HG02970 (cell line): ENCODE data around the gene SYAP1.
"Not testable (repeated sequence)": the region's sequence is repeated elsewhere in the genome, so short reads cannot be mapped to it uniquely, and the experiment has no call there.

ENCODE experiments used
- ATAC-seq: cut with Tn5 transposase; IDR thresholded peaks from one replicate; pipeline ENCODE4 v1.9.1; 2021; ENCODE audit warnings: mild to moderate bottlenecking, moderate library complexity, moderate number of reproducible peaks; ENCODE audit not compliant: unreplicated experiment, low FRiP score

The SYAP1 gene

GRCh38 chrX:16719334-16720084 is at the start of gene SYAP1:
Gene SYAP1, plus strand, starts transcription at chrX:16719612. Its CDS starts 113 bp downstream, at chrX:16719725.
- ATAC-seq: peak; percentile 97

- ATAC-seq: no peak
Measured at GRCh38 chrX:16671005-16671404, 48.4 kb upstream of the SYAP1 start.

- ATAC-seq: no peak
Measured at GRCh38 chrX:16678689-16679088, 40.7 kb upstream of the SYAP1 start.

GRCh38 chrX:16683007-16683664 is 36.3 kb upstream of the SYAP1 start:
- ATAC-seq: no peak

- ATAC-seq: no peak
Measured at GRCh38 chrX:16687514-16687913, 31.9 kb upstream of the SYAP1 start.

GRCh38 chrX:16695079-16695676 is 24.2 kb upstream of the SYAP1 start:
- ATAC-seq: peak; percentile 74

GRCh38 chrX:16696956-16697355 is 22.5 kb upstream of the SYAP1 start:
- ATAC-seq: no peak

- no peak for ATAC-seq
Measured at GRCh38 chrX:16699389-16699788, 20.0 kb upstream of the SYAP1 start.

- no peak for ATAC-seq
Measured at GRCh38 chrX:16700734-16701133, 18.7 kb upstream of the SYAP1 start.

GRCh38 chrX:16702700-16703599 is 16.5 kb upstream of the SYAP1 start:
- ATAC-seq: no peak

- no peak for ATAC-seq
Measured at GRCh38 chrX:16705370-16705769, 14.0 kb upstream of the SYAP1 start.

- ATAC-seq: no peak
Measured at GRCh38 chrX:16708016-16708415, 11.4 kb upstream of the SYAP1 start.

GRCh38 chrX:16711219-16711811 is 8.1 kb upstream of the SYAP1 start:
- no peak for ATAC-seq

GRCh38 chrX:16711893-16712547 is 7.4 kb upstream of the SYAP1 start:
- peak; percentile 30 for ATAC-seq

GRCh38 chrX:16712548-16713155 is 6.8 kb upstream of the SYAP1 start, which contains the start of gene CTPS2:
Gene CTPS2, minus strand, starts transcription at chrX:16712669. Its CDS starts 9,767 bp downstream, at chrX:16702902.
- peak; percentile 55 for ATAC-seq

GRCh38 chrX:16714504-16714903 is 4.9 kb upstream of the SYAP1 start:
- no peak for ATAC-seq

GRCh38 chrX:16715638-16716037 is 3.8 kb upstream of the SYAP1 start:
- ATAC-seq: not testable (repeated sequence)

GRCh38 chrX:16716451-16716850 is 3.0 kb upstream of the SYAP1 start:
- not testable (repeated sequence) for ATAC-seq

GRCh38 chrX:16718824-16719333 is 533 bp upstream of the SYAP1 start:
- ATAC-seq: peak; percentile 36
